ENCODE data around the gene BMP10.

The BMP10 gene

DNA sequence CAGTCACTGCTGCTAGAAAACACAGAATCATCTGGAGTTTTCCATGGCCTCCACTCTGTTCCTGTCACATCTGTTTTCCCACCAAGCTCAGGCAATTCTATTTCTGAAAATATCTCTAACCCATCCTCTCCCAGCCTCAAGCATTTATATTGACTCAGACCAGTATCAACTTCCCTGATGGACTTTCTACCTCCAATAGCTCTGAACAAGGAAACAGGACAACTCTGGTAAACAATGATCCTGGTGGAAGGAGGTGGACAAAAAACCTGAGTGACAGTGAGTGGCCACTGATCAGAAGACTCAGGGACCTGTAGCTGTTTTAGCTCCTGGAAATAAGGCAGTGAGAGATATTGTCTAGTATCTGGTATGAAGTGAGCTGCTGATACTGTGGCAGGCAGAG, 23.4 kb downstream of the BMP10 start:
- DNase-seq: no peak

DNA sequence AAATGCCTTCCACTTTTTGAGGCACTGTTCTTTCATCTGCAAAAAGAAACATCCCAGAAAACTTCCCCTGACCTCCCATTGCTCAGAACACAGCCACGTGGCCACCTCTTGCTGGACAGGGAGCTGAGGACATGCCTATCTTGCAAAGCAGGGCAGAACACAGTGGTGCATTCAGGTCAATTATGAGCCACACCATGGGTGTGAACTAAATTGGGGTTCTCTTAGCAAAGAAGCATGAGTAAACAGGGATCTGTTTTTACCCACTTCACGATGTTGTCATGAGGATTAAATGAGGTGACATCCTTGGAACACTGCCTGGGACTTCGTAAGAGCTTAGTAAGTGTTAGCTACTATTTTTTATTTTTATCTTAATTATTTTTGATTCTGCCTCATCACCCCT, 25.1 kb downstream of the BMP10 start:
- DNase-seq: no peak

DNA sequence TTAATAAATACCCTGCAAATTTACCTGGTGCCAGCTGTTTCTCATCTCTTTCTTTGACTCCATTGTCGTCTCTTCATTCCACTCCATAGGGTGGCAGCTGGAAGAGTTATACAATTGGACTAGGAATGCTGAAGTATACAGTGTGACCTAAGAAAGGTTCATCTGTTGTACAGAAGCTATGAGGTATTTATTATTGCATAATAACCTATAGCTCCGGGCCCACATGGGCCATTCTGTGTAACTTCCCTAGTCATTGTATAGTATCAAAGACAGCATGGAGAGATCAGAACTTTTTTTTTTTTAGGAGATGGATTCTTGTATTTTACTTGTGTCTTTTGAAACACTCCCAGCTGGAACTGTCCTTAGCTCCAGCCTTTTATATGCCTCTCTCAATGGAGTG, 26.2 kb downstream of the BMP10 start:
- DNase-seq: no peak

DNA sequence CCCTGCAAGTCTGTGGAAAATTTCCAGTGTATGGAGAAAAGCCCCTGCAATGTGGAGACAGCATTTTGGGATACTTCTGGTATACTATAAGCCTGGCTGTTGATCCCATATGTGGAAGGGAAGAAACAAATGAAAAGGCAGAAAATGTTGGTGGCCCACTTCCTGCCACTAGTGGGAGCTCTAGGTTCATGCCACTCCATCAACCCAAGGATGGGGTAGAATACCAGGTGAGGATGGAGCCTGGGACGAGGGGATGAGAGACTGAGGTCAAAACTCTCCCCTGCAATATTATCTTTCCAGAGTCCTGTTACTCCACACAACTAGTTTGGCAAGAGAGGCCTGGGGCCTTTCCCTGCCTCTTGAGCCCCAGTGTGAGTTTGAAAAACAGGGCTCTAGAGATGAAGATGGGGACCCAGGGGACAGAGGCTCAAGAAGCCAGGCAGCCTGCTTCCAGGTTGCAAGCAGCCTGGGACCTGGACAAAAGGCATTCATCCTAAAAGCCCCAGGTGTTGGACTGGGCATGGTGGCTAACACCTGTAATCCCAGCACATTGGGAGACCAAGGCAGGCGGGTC, 31.9 kb downstream of the BMP10 start:
- no peak for DNase-seq

DNA sequence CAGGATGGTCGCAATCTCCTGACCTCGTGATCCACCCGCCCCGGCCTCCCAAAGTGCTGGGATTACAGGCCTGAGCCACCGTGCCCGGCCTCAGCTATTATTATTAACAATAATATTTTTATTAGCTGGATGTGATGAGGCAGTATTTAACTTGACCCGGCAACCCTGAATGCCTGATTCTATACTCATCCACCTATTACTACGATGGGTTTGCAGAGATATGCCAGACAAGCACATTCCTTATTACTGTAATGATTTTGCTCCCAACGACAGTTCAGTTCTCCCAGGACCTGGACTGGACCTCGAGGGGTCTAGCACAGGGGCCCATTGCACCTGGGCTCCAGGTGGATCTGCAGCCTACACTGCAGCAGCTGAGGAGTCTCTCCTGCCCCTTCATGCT, 32.6 kb downstream of the BMP10 start:
- DNase-seq: no peak

DNA sequence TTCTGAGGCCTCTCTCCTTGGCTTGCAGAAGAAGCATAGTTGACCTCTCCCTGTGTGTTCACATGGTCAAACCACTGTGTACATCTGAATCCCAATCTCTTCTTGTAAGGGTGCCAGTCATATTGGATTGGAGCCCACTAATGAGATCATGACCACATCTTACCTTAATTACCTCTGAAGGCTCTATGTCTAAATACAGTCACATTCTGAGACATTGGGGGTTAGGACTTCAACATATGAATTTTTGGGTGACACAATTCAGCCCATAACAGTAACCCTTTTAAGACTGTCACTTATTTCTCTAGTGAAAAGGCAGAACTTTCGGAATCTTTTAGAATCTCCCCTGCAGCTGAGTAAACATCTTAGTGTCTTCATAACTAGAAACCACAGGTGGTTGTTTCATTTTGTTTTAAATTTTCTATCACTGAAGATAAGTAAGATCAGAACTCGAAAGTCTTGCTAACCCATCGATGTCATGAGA, 33.3 kb downstream of the BMP10 start:
- no peak for DNase-seq

DNA sequence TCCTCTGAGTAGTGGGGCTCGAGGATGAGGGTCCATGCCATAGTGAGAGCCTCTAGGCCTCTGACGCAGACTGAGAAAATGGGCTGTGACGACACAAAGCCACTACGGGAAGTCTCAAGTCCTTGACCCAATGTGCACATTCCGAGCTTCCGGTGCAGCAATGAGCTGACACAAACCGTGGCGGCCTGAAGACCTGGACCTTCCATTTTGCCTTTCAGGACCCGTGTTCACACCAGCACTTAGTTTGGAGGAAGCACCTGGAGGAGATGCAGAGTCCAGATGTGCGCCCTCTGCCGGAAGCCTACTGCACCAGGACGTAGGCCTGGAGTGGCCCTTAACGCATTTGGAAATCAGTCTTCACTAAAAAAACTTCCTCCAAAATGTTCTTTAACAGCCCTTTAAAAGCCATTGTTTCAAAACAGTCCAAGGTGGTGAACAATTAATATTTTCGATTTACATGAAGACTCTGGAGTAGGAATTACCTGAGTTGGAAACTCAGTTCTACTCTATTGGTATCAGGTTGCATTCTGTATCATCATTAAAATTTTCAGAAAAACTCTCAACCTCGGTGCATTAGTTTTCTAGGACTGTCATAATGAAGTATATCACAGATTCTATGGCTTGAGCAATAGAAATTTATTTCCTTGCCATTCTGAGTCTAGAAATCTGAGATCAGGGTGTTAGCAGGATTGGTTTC, 33.9 kb downstream of the BMP10 start:
- DNase-seq: no peak

DNA sequence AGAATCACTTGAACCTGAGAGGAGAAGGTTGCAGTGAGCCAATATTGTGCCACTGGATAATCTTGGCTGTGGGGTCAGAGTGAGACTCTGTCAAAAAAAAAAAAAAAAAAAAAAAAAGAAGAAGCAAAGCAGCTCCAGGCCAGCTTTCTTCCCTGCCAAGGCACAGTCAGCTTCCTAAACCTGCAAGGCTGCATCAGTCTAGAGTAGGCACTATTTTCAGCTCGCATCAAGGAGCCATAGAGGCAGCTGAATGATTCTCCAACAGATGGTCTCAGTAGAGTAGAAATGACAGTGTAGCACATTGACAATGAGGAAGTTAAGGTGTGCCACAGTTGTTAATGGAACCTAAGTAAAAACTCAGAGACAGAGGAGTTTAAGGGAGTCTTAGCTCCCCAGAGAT, 35.6 kb downstream of the BMP10 start:
- no peak for DNase-seq

DNA sequence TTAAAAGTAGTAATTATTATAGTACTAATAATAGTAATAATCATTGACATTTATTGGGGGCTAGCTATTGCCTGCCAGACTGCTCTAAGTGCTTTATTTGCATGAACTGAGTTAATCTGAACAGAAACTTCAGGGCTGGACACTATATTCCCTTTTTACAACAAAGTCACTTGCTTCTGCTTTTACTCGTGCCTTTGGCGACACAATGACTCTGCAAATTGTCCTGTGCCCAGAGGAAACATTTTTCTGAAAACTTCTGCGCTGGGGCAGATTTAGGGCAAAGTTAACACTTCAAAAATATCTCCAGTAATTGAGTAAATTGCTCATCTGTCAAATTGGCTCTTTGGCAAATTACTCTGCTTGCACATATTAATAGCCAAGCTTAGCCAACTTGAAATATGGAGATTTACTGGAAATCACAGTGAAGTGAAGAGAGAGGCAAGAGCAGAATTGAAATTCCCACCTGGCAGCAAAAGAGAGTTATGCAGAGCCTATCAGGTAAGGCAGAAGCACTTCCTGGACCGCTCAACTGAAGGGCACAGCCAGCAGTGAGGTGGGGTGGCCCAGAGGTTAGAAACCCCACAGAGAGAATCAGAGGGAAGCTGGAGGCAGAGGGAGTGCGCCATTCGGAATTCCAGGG, 36.3 kb downstream of the BMP10 start:
- DNase-seq: no peak

DNA sequence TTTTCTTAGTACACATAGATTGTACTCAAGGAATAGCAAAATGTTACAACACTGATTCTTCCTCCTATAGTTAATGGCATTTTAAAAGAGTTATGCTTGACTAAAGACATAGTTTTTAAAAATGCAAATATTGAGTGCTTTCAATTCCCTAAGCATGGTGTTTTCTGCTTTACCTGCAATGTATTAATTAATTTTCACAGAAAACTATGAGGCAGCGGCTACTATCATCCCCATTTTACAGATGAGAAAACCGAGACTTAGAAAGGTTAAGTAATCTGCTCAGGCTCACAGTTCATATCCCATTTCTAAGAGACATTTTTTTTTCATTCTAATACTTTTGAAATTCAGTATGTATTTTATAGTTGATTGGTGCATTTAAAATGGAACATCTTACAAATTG, 38.0 kb downstream of the BMP10 start:
- DNase-seq: no peak

DNA sequence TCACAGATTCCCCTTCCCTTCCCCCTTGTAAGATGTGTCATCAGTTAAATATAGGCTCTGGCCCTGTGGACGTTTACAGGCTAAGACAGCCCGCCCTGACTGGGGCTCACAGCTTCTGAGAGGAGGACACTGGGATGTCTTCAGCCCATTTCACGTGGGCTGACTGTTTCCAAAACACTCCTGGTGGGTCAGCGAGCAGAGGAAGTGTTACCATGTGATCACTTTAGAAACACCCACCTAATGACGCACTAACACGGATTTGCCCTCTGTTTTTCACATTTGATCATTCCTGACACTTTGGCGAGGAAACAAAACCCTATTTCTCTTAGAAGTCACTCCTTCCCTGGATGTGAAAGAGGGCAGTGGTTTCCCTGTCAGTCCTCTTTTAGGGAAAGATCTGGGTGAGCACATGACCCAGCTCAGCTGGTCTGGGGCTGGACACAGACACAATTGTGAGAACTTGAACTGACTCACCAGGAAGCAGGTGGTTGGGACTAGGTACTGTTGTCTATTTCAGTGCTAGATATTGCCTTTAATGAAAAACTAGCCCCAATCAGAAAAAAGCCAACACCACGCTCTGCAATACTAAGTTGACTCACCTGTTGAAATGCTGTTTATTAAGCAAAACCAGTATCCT, 38.8 kb downstream of the BMP10 start:
- no peak for DNase-seq

DNA sequence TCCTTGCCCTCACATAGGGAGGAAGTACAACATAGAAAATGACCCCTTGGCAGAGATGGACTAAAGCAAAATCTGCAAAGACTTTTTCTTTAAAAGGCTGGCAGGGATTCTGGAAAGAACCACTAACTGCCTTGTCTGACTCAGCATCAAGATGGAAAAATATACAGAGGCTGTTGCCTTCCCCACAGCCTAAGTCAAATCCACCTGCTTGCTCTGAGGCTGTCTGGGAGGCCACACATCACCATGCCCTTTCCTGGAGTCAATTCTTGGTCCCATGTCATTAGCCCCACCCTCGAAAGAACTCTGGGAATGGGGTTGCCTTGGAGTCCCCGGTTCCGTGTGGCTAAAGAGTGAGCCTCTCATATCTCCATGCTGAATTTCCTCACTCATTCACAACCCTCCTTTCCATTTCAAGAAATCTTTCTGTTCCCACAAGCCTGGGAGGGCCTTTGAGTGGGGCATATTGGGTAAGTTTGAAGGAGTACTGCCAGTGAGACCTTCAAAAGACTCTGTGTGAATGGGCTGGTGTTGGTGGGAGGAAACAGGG, 39.4 kb downstream of the BMP10 start:
- DNase-seq: no peak

DNA sequence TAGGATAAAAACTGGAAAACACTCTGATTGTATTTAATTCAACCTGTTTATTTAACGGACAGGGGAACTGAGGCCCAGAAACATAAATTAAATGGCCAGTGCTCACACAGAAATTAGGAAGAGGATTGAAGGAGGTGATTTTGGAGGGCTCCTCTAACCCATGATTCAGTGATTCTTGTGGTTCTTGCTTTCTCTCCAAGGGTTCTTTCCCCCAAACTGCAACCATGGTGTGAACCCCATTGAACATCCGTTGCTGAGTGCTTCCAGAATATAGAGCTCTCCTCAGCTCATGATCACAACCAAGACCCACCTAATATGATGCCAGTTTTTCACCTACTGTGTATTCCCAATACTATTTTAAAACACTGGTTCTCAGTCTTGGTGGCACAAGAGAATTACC, 41.4 kb downstream of the BMP10 start:
- no peak for DNase-seq

DNA sequence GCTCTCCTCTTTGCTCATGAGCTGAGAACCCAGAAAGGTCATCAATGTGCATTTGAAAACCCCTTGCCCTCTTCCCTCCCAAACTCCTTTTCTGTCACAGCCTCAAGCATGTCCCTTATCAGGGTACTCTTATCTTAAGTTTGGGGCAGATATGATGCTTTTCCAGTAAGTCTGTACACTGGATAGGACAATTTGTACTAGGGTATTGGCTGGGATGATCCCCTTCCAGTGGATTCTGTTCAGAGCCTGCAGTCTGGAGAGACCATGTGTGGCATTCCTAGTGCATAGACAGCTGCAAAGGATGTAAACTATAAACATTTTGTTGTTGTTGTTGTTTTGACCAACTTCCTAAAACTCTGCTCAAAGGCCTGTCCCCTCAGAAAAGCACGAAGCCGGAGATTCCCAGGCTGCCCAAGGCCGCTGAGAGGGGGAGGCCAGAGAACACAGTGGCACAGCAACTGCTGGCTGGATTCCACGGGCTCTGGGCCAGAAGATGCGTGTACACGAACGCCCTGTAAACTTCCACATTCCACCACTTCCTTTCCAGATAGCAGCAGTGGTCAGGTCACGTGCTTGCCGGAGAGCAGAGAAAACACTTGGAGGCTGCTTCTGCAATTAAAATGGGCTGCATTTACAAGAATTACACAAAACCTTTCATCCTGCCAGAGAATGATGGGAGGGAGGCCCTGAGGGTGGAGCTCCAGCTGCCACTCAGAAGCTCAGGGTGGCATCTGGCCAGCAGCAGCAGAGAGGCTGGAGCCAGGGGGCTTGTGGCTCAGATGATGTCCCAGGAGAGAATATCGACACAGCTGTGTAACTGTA, 42.1 kb downstream of the BMP10 start:
- DNase-seq: peak; percentile 88

DNA sequence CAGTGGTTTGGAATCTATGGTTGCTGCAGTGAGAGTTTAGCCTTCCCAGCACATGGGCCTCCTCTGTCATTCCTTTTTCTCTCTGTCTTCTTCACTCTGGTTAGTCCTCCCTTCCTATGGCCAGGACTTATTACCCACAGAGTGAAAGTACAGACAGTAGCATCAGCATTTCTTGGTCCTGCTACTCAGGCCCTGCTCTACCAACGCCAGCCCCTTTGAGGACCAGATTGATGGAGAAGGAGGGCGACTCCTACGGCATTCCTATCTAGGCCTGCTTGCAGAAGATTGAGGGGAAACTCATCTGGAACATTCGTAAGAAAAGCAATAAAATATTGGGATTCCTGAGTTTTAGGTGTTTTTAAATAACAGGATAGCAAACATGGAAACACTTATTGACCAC, 43.5 kb downstream of the BMP10 start:
- no peak for DNase-seq

DNA sequence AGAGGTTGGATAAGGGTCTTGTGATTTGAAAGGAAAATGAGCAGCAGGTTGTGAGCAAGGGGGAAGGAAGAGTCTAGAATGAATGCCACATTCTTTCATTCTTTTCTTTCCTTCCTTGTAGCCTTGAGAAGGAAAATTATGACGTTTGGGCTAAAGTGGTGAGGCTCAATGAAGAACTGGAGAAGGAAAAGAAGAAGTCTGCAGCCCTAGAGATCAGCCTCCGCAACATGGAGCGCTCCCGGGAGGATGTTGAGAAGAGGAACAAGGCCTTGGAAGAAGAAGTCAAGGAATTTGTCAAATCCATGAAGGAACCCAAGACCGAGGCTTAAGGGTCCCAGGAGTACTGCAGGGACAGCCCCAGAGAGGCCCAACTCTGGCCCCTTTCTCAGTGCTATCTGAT, 45.3 kb downstream of the BMP10 start:
- DNase-seq: no peak

DNA sequence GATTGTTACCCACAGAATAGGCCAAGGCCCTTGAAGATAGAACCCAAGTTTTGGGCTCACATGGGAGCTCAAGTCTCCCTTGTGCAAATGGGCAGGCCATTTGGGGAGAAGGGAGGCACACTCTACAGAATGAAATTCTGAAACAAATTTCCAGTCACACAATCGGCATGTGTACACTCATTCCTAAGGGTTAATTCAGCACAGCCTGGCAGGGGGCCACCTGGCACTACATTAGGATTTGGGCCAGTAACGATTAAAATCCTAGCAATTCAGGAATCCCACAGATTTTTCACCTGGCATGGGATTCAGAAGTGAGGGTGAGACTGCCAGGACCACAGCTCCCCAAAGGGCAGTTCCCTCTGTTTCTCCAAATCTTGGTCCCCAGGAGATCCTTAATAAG, 46.4 kb downstream of the BMP10 start:
- DNase-seq: no peak

DNA sequence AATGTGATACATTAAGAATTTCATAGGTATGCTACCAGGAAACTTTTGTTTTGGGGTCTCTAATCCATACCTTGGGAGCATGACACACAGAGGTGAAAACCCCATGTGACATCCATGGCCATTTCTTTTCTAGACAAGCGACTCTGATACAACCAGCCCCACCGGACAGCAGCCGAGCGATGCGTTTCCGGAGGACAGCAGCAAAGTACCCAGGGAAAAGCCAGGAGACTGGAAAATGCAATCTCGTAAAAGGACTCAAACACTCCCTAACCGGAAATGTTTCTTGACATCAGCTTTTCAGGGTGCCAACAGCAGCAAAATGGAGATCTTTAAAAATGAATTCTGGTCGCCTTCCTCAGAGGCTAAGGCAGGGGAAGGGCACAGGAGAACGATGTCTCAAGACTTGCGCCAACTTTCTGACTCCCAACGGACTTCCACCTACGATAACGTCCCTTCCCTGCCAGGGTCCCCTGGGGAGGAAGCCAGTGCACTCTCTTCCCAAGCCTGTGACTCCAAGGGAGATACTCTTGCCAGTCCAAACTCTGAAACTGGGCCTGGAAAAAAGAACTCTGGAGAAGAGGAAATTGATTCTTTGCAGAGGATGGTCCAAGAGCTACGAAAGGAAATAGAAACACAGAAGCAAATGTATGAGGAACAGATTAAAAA, 48.9 kb downstream of the BMP10 start:
- DNase-seq: no peak

DNA sequence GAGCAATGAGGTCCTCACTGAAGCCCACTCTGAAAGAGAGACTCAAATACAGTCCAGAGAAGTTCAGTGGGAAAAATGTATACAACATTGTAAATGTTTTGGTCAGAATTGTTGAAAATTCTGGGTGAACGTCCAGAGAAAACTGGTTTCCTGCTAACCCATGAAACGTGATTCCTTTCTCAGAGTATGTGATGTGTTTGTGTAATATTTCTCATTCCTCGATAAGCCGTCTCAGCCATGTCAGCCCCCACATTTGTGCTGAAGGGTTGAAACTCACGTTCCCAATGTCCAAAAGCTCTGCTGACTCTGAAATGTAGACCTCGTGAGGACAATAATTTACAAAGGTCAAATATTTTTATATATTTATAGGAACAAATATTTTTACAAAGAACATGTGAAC, 51.6 kb downstream of the BMP10 start:
- no peak for DNase-seq

DNA sequence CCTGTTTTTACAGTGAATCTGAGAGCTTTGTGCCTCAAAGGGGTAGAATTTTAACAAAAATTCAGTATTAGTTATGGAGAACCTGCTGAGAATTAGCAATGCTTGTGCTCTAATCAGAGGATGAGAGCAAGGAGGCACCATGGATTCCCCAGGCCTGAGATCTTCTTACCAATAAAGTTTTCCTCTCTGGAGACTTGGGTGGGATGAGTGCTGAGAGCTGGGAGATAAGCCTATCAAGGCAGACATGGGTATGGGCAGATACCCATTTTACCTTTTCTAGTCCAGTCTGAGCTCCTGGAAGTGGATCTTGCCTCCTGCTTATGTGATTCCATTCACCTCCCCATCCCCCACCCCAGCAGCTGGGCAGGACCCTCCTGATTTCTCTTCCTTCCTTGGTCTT, 53.9 kb downstream of the BMP10 start:
- no peak for DNase-seq

All from NCI-H2171 (cell line).